ENCODE data around the gene OR11A1. TPM values are rescaled to one million over a fixed set of nuclear protein-coding genes. Genes with fewer than 3 reads are reported as not detected.

OR11A1 gene
- polyA plus RNA-seq (2013, experiment 1 of 2): not detected
- polyA plus RNA-seq (2013, experiment 2 of 2): not detected

- no peak within 1 kb of the TSS for H2BK5ac ChIP-seq (ENCODE audit: low read length)
Observed at GRCh38 chr6:29456971-29457370, at the start of gene OR11A1, which contains the start of gene OR2H1. TSS of gene OR11A1 (minus strand) at chr6:29457071. CDS start at chr6:29427641, 29,430 bp downstream. TSS of gene OR2H1 (plus strand) at chr6:29457155. CDS start at chr6:29461770, 4,615 bp downstream.

GRCh38 chr6:29506446-29507067 lies 49.7 kb upstream of the OR11A1 start:
- H3K27me3 ChIP-seq (ENCODE audit: insufficient read depth, low read length, poor library complexity): no peaks in the 10 kb centered on the region
- H3K36me3 ChIP-seq (ENCODE audit: control insufficient read depth, insufficient read depth, low read length): no peaks in the 10 kb centered on the region
- no peak overlapping the region for H2BK5ac ChIP-seq (ENCODE audit: low read length)
- WGBS (ENCODE audit: extremely low coverage, insufficient coverage, low lambda C conversion rate): no CpG with 5 or more reads among the region's 11 CpGs
- no peak overlapping the region for H2BK120ac ChIP-seq (ENCODE audit: low read depth, low read length)
- H3K9ac ChIP-seq (ENCODE audit: low read length): no peak overlapping the region
- H3K27ac ChIP-seq (ENCODE audit: low read depth, low read length): no peak overlapping the region
- H4K5ac ChIP-seq (ENCODE audit: low read length): no peak overlapping the region
- H3K18ac ChIP-seq (ENCODE audit: low read length): no peak overlapping the region
- H3K4me2 ChIP-seq (ENCODE audit: low read length): no peak overlapping the region
- H3K4ac ChIP-seq (ENCODE audit: low read depth, low read length): no peak overlapping the region
- no peak overlapping the region for H2BK15ac ChIP-seq (replicated peaks; ENCODE audit: low read depth)
- no peak overlapping the region for H3K56ac ChIP-seq (ENCODE audit: low read length)
- no peaks in the 10 kb centered on the region for H3K79me2 ChIP-seq (ENCODE audit: control insufficient read depth, insufficient read depth, low read length)
- H3K23ac ChIP-seq (ENCODE audit: low read length): no peak overlapping the region
- no peaks in the 10 kb centered on the region for H3K79me1 ChIP-seq (ENCODE audit: low read length)
- no peak overlapping the region for H3K4me3 ChIP-seq (ENCODE audit: low read length)
- H2AK5ac ChIP-seq (ENCODE audit: low read length): no peak overlapping the region
- H3K4me1 ChIP-seq (ENCODE audit: control insufficient read depth, low read depth, low read length): no peaks in the 10 kb centered on the region
- DNase-seq: no peak
- H4K8ac ChIP-seq (ENCODE audit: low read depth, low read length): no peak overlapping the region

More at GRCh38 chr6:29456971-29457370, at the start of gene OR11A1, which contains the start of gene OR2H1:
- Histone ChIP-seq H2BK120ac (ENCODE audit: low read depth, low read length) (no peak within 1 kb of the TSS), H3K79me2 (ENCODE audit: control insufficient read depth, insufficient read depth, low read length) (no peaks in the 10 kb centered on the region), H3K4me1 (ENCODE audit: control insufficient read depth, low read depth, low read length) (no peaks in the 10 kb centered on the region), H3K4me2 (ENCODE audit: low read length) (no peak within 1 kb of the TSS), H3K4me3 (ENCODE audit: low read length) (no peak within 1 kb of the TSS), H3K79me1 (ENCODE audit: low read length) (no peaks in the 10 kb centered on the region), H4K8ac (ENCODE audit: low read depth, low read length) (no peak within 1 kb of the TSS), H3K4ac (ENCODE audit: low read depth, low read length) (no peak within 1 kb of the TSS), H3K27ac (ENCODE audit: low read depth, low read length) (no peak within 1 kb of the TSS), H3K36me3 (ENCODE audit: control insufficient read depth, insufficient read depth, low read length) (no peaks in the 10 kb centered on the region), H2AK5ac (ENCODE audit: low read length) (no peak within 1 kb of the TSS), H3K56ac (ENCODE audit: low read length) (no peak within 1 kb of the TSS), H3K18ac (ENCODE audit: low read length) (no peak within 1 kb of the TSS), H4K5ac (ENCODE audit: low read length) (no peak within 1 kb of the TSS), H3K9ac (ENCODE audit: low read length) (no peak within 1 kb of the TSS), H3K23ac (ENCODE audit: low read length) (no peak within 1 kb of the TSS), H3K27me3 (ENCODE audit: insufficient read depth, low read length, poor library complexity) (no peaks in the 10 kb centered on the region), H2BK15ac (replicated peaks; ENCODE audit: low read depth) (no peak within 1 kb of the TSS)
- WGBS (ENCODE audit: extremely low coverage, insufficient coverage, low lambda C conversion rate): no CpG with 5 or more reads among the region's 2 CpGs
- no peak for DNase-seq

GRCh38 chr6:29505808-29506207 lies 48.9 kb upstream of the OR11A1 start:
- Histone ChIP-seq H2BK120ac (ENCODE audit: low read depth, low read length) (no peak overlapping the region), H3K4ac (ENCODE audit: low read depth, low read length) (no peak overlapping the region), H4K8ac (ENCODE audit: low read depth, low read length) (no peak overlapping the region), H3K4me2 (ENCODE audit: low read length) (no peak overlapping the region), H3K27me3 (ENCODE audit: insufficient read depth, low read length, poor library complexity) (no peaks in the 10 kb centered on the region), H2BK5ac (ENCODE audit: low read length) (no peak overlapping the region), H3K4me1 (ENCODE audit: control insufficient read depth, low read depth, low read length) (no peaks in the 10 kb centered on the region), H3K56ac (ENCODE audit: low read length) (no peak overlapping the region), H2BK15ac (replicated peaks; ENCODE audit: low read depth) (no peak overlapping the region), H3K36me3 (ENCODE audit: control insufficient read depth, insufficient read depth, low read length) (no peaks in the 10 kb centered on the region), H3K18ac (ENCODE audit: low read length) (no peak overlapping the region), H3K79me2 (ENCODE audit: control insufficient read depth, insufficient read depth, low read length) (no peaks in the 10 kb centered on the region), H2AK5ac (ENCODE audit: low read length) (no peak overlapping the region), H3K23ac (ENCODE audit: low read length) (no peak overlapping the region), H3K79me1 (ENCODE audit: low read length) (no peaks in the 10 kb centered on the region), H3K27ac (ENCODE audit: low read depth, low read length) (no peak overlapping the region), H3K4me3 (ENCODE audit: low read length) (no peak overlapping the region), H3K9ac (ENCODE audit: low read length) (no peak overlapping the region), H4K5ac (ENCODE audit: low read length) (no peak overlapping the region)
- no peak for DNase-seq
- no CpG with 5 or more reads among the region's 3 CpGs for WGBS (ENCODE audit: extremely low coverage, insufficient coverage, low lambda C conversion rate)

GRCh38 chr6:29504961-29505360 lies 48.1 kb upstream of the OR11A1 start:
- no peak overlapping the region for H3K9ac ChIP-seq (ENCODE audit: low read length)
- no peak overlapping the region for H2BK15ac ChIP-seq (replicated peaks; ENCODE audit: low read depth)
- H3K79me1 ChIP-seq (ENCODE audit: low read length): no peaks in the 10 kb centered on the region
- no peak overlapping the region for H4K8ac ChIP-seq (ENCODE audit: low read depth, low read length)
- no peaks in the 10 kb centered on the region for H3K4me1 ChIP-seq (ENCODE audit: control insufficient read depth, low read depth, low read length)
- no peak overlapping the region for H3K4me3 ChIP-seq (ENCODE audit: low read length)
- H4K5ac ChIP-seq (ENCODE audit: low read length): no peak overlapping the region
- H3K4me2 ChIP-seq (ENCODE audit: low read length): no peak overlapping the region
- H3K18ac ChIP-seq (ENCODE audit: low read length): no peak overlapping the region
- WGBS (ENCODE audit: extremely low coverage, insufficient coverage, low lambda C conversion rate): no CpG with 5 or more reads among the region's 2 CpGs
- H3K27me3 ChIP-seq (ENCODE audit: insufficient read depth, low read length, poor library complexity): no peaks in the 10 kb centered on the region
- DNase-seq: no peak
- no peaks in the 10 kb centered on the region for H3K36me3 ChIP-seq (ENCODE audit: control insufficient read depth, insufficient read depth, low read length)
- H2AK5ac ChIP-seq (ENCODE audit: low read length): no peak overlapping the region
- H3K56ac ChIP-seq (ENCODE audit: low read length): no peak overlapping the region
- H2BK5ac ChIP-seq (ENCODE audit: low read length): no peak overlapping the region
- H3K79me2 ChIP-seq (ENCODE audit: control insufficient read depth, insufficient read depth, low read length): no peaks in the 10 kb centered on the region
- H3K4ac ChIP-seq (ENCODE audit: low read depth, low read length): no peak overlapping the region
- no peak overlapping the region for H3K27ac ChIP-seq (ENCODE audit: low read depth, low read length)
- no peak overlapping the region for H3K23ac ChIP-seq (ENCODE audit: low read length)
- no peak overlapping the region for H2BK120ac ChIP-seq (ENCODE audit: low read depth, low read length)

- WGBS (ENCODE audit: extremely low coverage, insufficient coverage, low lambda C conversion rate): no CpG with 5 or more reads among the region's 5 CpGs
- no peak overlapping the region for H3K4me3 ChIP-seq (ENCODE audit: low read length)
Observed at GRCh38 chr6:29502597-29502996, 45.7 kb upstream of the OR11A1 start.

GRCh38 chr6:29502181-29502580 lies 45.3 kb upstream of the OR11A1 start:
- H3K23ac ChIP-seq (ENCODE audit: low read length): no peak overlapping the region
- no peaks in the 10 kb centered on the region for H3K4me1 ChIP-seq (ENCODE audit: control insufficient read depth, low read depth, low read length)
- no peak overlapping the region for H3K4me2 ChIP-seq (ENCODE audit: low read length)
- WGBS (ENCODE audit: extremely low coverage, insufficient coverage, low lambda C conversion rate): no CpG with 5 or more reads among the region's 3 CpGs
- H4K5ac ChIP-seq (ENCODE audit: low read length): no peak overlapping the region
- no peak overlapping the region for H3K4ac ChIP-seq (ENCODE audit: low read depth, low read length)
- no peak overlapping the region for H3K18ac ChIP-seq (ENCODE audit: low read length)
- H3K56ac ChIP-seq (ENCODE audit: low read length): no peak overlapping the region
- H2BK15ac ChIP-seq (replicated peaks; ENCODE audit: low read depth): no peak overlapping the region
- H3K79me1 ChIP-seq (ENCODE audit: low read length): no peaks in the 10 kb centered on the region
- H2BK120ac ChIP-seq (ENCODE audit: low read depth, low read length): no peak overlapping the region
- no peak overlapping the region for H2AK5ac ChIP-seq (ENCODE audit: low read length)
- no peak for DNase-seq
- no peak overlapping the region for H2BK5ac ChIP-seq (ENCODE audit: low read length)
- H3K4me3 ChIP-seq (ENCODE audit: low read length): no peak overlapping the region
- H4K8ac ChIP-seq (ENCODE audit: low read depth, low read length): no peak overlapping the region
- H3K9ac ChIP-seq (ENCODE audit: low read length): no peak overlapping the region
- no peaks in the 10 kb centered on the region for H3K79me2 ChIP-seq (ENCODE audit: control insufficient read depth, insufficient read depth, low read length)
- H3K27ac ChIP-seq (ENCODE audit: low read depth, low read length): no peak overlapping the region
- no peaks in the 10 kb centered on the region for H3K36me3 ChIP-seq (ENCODE audit: control insufficient read depth, insufficient read depth, low read length)
- no peaks in the 10 kb centered on the region for H3K27me3 ChIP-seq (ENCODE audit: insufficient read depth, low read length, poor library complexity)

More at GRCh38 chr6:29502597-29502996, 45.7 kb upstream of the OR11A1 start:
- H3K56ac ChIP-seq (ENCODE audit: low read length): no peak overlapping the region
- H3K4me2 ChIP-seq (ENCODE audit: low read length): no peak overlapping the region
- H3K9ac ChIP-seq (ENCODE audit: low read length): no peak overlapping the region
- no peak overlapping the region for H2BK120ac ChIP-seq (ENCODE audit: low read depth, low read length)
- no peak for DNase-seq
- no peak overlapping the region for H3K23ac ChIP-seq (ENCODE audit: low read length)
- no peaks in the 10 kb centered on the region for H3K4me1 ChIP-seq (ENCODE audit: control insufficient read depth, low read depth, low read length)
- H3K4ac ChIP-seq (ENCODE audit: low read depth, low read length): no peak overlapping the region
- H3K79me2 ChIP-seq (ENCODE audit: control insufficient read depth, insufficient read depth, low read length): no peaks in the 10 kb centered on the region
- H3K27me3 ChIP-seq (ENCODE audit: insufficient read depth, low read length, poor library complexity): no peaks in the 10 kb centered on the region
- H3K18ac ChIP-seq (ENCODE audit: low read length): no peak overlapping the region
- no peaks in the 10 kb centered on the region for H3K79me1 ChIP-seq (ENCODE audit: low read length)
- no peak overlapping the region for H3K27ac ChIP-seq (ENCODE audit: low read depth, low read length)
- no peak overlapping the region for H2BK15ac ChIP-seq (replicated peaks; ENCODE audit: low read depth)
- no peak overlapping the region for H4K8ac ChIP-seq (ENCODE audit: low read depth, low read length)
- no peak overlapping the region for H4K5ac ChIP-seq (ENCODE audit: low read length)
- no peak overlapping the region for H2AK5ac ChIP-seq (ENCODE audit: low read length)
- H3K36me3 ChIP-seq (ENCODE audit: control insufficient read depth, insufficient read depth, low read length): no peaks in the 10 kb centered on the region
- H2BK5ac ChIP-seq (ENCODE audit: low read length): no peak overlapping the region
